Stimulated activated CD8-positive, alpha-beta memory T cell treated with anti-CD3 and anti-CD28 coated beads, Interleukin-7, amount 100 ng/mL, for 48 hours (primary cell): ENCODE results near the gene LNPK.
"Not testable (repeated sequence)": the region's sequence is repeated elsewhere in the genome, so short reads cannot be mapped to it uniquely, and the experiment has no call there.

Experiments
- DNase-seq, 2 donors: peaks; one replicate each; pipeline ENCODE4 v3.0.0-alpha.2; 2020; ENCODE audit warnings: low read depth in 1 of 2; ENCODE audit errors: extremely low read depth in 1 of 2

Gene LNPK

GRCh38 chr2:176001916-176002687 is at the start of gene LNPK:
TSS of gene LNPK (minus strand) at chr2:176002267. CDS start at chr2:175995584, 6,683 bp downstream.
- DNase-seq = peak; percentile 88

DNA sequence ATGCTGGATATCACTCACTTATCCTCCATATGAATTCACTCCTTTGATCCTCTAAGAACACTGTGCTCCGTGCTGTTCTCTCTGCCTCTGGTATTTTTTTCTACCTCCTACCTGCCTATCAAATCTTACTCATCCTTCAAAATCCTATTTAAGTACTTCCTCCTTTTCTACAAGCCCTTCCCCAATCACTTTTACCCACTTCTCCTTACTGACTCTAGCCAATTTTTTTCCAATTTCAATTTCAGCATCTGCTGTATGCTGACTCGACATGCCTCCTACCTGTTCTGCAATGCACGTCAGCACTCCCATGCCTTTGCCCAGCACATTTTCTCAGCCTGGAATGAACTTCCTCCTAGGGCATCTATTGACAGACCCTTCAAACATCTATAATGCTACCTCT is 37.3 kb upstream of the LNPK start:
- DNase-seq = no peak

- DNase-seq = no peak
These were observed 36.6 kb upstream of the LNPK start for GRCh38 chr2:176038694-176039093.

DNA sequence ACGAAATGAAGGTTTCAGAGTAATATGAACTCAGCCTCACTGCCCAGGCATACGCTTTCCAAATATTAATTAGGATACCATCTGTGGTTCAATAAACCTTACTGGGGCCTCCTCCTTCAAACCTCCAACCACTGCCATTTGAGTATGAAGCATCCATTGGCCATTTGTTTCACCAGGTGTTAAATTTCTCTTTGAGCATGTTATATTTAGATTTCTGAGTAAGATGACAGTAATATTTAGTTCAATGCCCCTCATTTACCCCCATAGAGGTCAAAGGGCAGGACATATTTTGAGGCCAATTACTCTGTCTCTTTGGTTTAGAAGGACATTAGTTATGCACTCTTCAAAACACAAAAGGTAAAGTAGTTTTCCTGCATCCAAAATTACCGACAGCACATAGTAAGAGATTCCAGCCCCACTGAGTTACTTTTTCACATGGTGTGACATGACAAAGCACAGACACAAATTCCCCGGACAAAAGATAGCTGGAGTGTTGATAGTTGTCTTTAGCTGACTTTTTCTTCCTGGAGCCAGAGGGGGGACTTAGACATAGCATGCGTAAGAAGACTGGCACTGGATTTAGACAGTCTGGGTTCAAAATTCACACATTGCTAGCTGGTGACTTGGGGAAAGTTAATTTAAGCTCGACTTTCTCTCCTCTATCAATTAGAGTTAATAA is 33.1 kb upstream of the LNPK start:
- no peak for DNase-seq

DNA sequence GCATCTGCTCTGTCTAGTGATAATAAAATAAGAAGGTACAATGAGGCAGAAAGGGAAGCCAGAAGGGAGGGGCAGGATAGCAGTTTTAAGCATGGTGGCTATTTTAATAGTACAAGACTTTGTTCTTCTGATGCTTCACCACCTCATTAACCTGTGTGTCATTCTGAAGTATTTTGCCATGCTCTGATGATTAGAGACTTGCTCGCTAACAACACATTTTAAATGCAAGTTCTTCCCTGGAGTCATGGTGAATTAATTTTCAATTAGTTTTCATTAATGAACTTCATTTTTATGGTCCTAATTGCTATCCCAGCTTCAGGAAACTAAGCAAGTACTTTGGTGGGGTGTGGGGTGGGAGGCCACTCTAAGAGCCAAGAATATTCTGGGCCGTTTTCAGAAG is 25.7 kb upstream of the LNPK start:
- no peak for DNase-seq

DNA sequence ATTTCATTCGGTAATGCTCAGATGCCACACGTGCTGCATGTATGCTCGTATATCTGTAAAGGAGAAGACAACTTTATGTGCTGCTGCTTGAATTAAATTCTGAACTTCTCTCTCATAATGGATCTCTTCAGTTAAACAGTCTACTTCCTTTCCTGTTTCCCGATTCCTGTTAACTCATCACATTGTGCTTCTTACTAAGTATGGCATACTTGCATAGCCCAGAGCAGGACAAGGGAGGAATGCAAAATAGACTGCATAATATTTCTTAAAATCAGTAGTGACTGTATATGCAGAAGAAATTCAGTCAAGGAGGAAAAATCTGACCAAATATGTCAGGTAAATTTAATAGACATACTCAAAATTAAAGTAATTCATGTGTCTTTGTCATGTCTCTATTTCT is 23.9 kb upstream of the LNPK start:
- no peak for DNase-seq

DNA sequence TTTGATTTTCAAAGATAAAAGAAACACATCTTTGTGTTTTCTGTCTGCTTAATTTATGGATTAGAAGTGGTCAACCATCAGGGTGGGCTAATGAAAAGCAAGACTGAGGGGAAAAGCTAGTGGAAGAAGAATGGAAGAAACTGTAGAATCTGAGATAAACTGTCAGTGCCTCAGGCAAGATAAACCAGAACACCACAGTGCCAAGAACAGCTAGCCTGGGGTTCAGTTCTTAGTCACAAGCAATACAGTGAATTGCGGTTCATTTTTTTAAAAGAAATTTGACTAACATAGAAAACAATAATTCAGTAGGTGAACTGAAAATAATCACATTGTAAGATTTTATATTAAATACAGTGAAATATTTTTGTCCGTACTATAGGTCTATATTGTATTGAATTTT is 22.0 kb upstream of the LNPK start:
- no peak for DNase-seq

- no peak for DNase-seq
These were observed 20.0 kb upstream of the LNPK start for GRCh38 chr2:176022048-176022447.

- DNase-seq = no peak
These were observed 18.3 kb upstream of the LNPK start for GRCh38 chr2:176020400-176020799.

DNA sequence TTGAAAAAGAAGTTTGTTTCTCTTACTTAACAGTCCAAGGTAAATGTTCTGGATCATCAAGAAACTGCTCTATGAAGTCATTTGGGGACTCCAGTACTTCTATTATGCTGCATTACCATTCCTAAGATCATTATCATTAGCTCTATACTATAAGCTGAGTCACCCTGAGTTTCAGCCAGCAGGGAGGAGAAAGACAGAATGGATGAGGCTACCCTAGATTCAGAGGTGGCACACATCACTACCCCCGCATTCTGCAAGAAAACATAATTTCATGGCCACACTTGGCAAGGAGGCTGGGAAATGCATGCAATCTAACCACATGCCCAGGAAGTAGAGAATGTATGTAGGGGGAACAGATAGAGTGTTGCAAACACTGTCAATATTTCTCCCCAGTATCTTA is 16.6 kb upstream of the LNPK start:
- DNase-seq = no peak

DNA sequence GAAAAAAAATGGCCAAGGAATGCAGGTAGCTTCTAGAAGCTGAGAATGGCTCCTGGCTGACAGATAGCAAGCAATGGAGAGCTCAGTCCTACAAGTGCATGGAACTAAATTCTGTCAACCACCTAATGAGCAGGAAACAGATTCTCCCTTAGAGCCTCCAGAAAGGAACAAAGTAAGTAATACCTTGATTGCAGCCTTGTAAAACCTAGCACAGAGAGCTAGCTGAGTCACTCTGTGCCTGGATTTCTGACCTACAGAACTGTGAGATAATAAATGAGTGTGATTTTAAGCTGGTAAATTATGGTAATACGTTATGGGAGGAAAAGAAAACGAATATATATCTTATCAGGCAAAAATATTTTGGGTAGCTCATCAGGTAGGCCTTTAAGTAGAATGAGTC is 7.4 kb upstream of the LNPK start:
- no peak for DNase-seq

GRCh38 chr2:176004934-176005333 is 2.9 kb upstream of the LNPK start:
- DNase-seq = no peak

GRCh38 chr2:176003958-176004357 is 1.9 kb upstream of the LNPK start:
- DNase-seq = no peak

DNA sequence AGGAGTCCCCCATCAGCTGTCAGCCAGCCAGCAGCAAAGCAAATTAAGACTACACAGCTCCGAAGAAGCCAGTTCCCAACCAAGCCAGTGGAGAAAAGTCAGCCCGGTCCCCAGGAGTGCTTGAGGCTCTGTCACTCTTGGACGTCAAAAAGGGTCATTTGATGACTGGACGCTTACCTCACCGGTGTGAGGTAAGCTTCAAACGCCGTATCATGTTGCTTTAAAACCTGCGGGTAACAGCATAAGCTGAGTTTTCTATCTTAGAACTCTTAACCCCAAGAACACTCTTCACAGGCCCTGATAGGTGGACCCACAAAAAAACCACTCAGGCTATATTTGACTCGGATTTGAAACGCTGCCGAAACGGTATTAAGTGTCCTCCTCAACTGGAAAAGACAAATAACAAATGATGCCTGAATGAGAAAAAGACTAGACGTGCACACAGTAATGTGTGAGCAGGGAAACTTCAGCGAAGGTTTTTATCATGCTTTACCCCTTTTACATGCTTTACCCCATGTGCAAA is 682 bp upstream of the LNPK start:
- no peak for DNase-seq

- peak; percentile 22 to 47 for DNase-seq
These were observed 669 bp downstream of the LNPK start for GRCh38 chr2:176001281-176001915.

DNA sequence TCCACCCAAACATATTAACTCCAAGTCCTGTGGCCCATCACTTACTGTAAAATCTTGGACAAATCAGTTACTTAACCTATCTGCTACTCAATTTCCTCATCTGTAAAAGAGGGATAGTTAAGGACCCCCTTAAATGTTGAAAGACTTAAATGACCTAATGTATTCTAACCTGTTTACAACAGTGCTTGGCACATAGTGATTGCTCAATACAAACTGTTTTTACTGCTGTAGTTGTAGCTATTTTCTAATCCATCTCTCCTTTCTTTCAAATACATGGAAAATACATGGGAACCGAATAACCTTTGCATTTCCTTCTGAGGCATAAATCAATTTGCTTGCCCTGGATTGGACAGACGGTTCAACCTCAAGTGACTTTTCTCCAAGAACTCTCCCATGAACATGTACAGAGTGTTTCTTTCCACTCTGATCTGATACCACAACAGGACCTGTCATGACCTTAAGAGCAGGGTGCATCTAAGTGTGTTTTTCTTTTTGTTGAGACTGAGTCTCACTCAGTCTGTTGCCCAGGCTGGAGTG is 2.7 kb downstream of the LNPK start:
- no peak for DNase-seq

- DNase-seq = no peak
These were observed 12.0 kb downstream of the LNPK start for GRCh38 chr2:175990099-175990498.

DNA sequence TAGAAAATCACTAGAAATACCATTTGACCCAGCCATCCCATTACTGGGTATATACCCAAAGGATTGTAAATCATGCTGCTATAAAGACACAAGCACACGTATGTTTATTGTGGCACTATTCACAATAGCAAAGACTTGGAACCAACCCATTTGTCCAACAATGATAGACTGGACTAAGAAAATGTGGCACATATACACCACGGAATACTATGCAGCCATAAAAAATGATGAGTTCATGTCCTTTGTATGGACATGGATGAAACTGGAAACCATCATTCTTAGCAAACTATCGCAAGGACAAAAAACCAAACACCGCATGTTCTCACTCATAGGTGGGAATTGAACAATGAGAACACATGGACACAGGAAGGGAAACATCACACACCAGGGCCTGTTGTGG is 14.9 kb downstream of the LNPK start:
- not testable (repeated sequence) for DNase-seq

- no peak for DNase-seq
These were observed 17.2 kb downstream of the LNPK start for GRCh38 chr2:175984846-175985245.

- DNase-seq = no peak
These were observed 20.5 kb downstream of the LNPK start for GRCh38 chr2:175981551-175981950.

GRCh38 chr2:175976391-175977157 is 25.5 kb downstream of the LNPK start:
- no peak for DNase-seq
